Upper lobe of right lung (tissue), 1 donor: ENCODE results near the gene RIT2. TPM values are rescaled to one million over a fixed set of nuclear protein-coding genes. Genes with fewer than 3 reads are reported as not detected.

ENCODE experiments used
- ATAC-seq: fragments of 200-7000 bp; cut with Tn5 transposase; one replicate; pipeline ENCODE4 v1.9.1; 2020; ENCODE audit warnings: mild to moderate bottlenecking, moderate library complexity
- DNase-seq: peaks from one replicate; pipeline ENCODE4 v3.0.0-alpha.2; 2020
- H3K27ac ChIP-seq: fragments of 200-600 bp; one replicate; pipeline ENCODE4 v1.8.0; 2022
- H3K27me3 ChIP-seq: fragments of 200-600 bp; one replicate; pipeline ENCODE4 v1.8.0; 2022; ENCODE audit warnings: mild to moderate bottlenecking
- H3K36me3 ChIP-seq: fragments of 200-600 bp; one replicate; pipeline ENCODE4 v1.8.0; 2022
- H3K4me1 ChIP-seq: fragments of 200-600 bp; one replicate; pipeline ENCODE4 v1.8.0; 2022
- H3K4me3 ChIP-seq: fragments of 200-600 bp; one replicate; pipeline ENCODE4 v1.8.0; 2022; ENCODE audit warnings: mild to moderate bottlenecking
- H3K9me3 ChIP-seq: fragments of 200-600 bp; one replicate; pipeline ENCODE4 v1.8.0; 2022
- intact Hi-C: fragments of 100-400 bp; cut with DNase I; formaldehyde crosslinking; loops from one replicate; pipeline ENCODE4 v1.11.0; 2022
- total RNA-seq: library from RNA; stranded (reverse); fragmentation: NEBNext Ultra II Directional; extraction: Animal tissue kit (Norgen Biotek cat#: 25700); gene quantifications from one replicate; pipeline ENCODE4 v1.2.1, GENCODE V29; 2021
- TF ChIP-seq, protein P1 (sequence below): fragments of 200-600 bp; IDR thresholded peaks from one replicate; pipeline ENCODE4 v1.8.0; 2022; ENCODE audit warnings: antibody characterized with exemption
- donor health status: DM: no; HTN: yes; CAD: no; lungs with severe emphysema.

RIT2 gene
- total RNA-seq, 1 donor from 2014 or later = not detected

- ATAC-seq (no peak), DNase-seq (no peak)
- intact Hi-C loops = no loop called here
- TF ChIP-seq, protein P1, sequence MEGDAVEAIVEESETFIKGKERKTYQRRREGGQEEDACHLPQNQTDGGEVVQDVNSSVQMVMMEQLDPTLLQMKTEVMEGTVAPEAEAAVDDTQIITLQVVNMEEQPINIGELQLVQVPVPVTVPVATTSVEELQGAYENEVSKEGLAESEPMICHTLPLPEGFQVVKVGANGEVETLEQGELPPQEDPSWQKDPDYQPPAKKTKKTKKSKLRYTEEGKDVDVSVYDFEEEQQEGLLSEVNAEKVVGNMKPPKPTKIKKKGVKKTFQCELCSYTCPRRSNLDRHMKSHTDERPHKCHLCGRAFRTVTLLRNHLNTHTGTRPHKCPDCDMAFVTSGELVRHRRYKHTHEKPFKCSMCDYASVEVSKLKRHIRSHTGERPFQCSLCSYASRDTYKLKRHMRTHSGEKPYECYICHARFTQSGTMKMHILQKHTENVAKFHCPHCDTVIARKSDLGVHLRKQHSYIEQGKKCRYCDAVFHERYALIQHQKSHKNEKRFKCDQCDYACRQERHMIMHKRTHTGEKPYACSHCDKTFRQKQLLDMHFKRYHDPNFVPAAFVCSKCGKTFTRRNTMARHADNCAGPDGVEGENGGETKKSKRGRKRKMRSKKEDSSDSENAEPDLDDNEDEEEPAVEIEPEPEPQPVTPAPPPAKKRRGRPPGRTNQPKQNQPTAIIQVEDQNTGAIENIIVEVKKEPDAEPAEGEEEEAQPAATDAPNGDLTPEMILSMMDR = no peak
- H3K9me3 ChIP-seq = no peaks in the 10 kb centered on the region
- H3K36me3 ChIP-seq = no peaks in the 10 kb centered on the region
- H3K4me3 ChIP-seq = no peak overlapping the region
- H3K27ac ChIP-seq = no peak overlapping the region
- H3K4me1 ChIP-seq = no peaks in the 10 kb centered on the region
- H3K27me3 ChIP-seq = no peaks in the 10 kb centered on the region
Observed at GRCh38 chr18:43158381-43158780, 42.9 kb upstream of the RIT2 start.

GRCh38 chr18:43155842-43156241 lies 40.4 kb upstream of the RIT2 start:
- TF ChIP-seq, protein P1 = no peak
- Histone ChIP-seq H3K27me3 (no peaks in the 10 kb centered on the region), H3K27ac (no peak overlapping the region), H3K36me3 (no peaks in the 10 kb centered on the region), H3K9me3 (no peaks in the 10 kb centered on the region), H3K4me3 (no peak overlapping the region), H3K4me1 (no peaks in the 10 kb centered on the region)
- intact Hi-C loops = no loop called here
- DNase-seq (no peak), ATAC-seq (no peak)

DNA sequence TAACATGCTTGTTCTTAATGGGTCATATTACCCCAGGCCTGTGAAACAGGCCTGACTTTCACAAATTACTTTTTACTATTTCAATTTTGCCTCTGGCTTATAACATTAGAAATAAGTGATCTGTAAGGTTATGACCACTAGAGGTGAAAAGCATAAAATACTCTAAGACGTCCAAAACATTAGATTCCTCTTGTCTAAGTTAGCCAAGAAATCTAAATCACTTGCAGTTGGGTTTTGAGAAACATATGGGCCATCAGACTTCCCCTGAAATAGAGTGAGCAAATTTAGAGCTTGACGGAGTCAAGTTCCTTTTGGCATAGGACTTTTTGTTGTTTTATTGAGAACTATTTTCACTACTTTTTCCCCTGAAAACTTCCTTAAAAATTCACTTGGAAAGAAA lies 32.7 kb upstream of the RIT2 start:
- TF ChIP-seq, protein P1 = no peak
- no peaks in the 10 kb centered on the region for H3K36me3 ChIP-seq
- no peak overlapping the region for H3K27ac ChIP-seq
- no peak overlapping the region for H3K4me3 ChIP-seq
- H3K27me3 ChIP-seq = no peaks in the 10 kb centered on the region
- no peaks in the 10 kb centered on the region for H3K9me3 ChIP-seq
- no peaks in the 10 kb centered on the region for H3K4me1 ChIP-seq
- no peak for ATAC-seq
- intact Hi-C loops = no loop called here
- DNase-seq = no peak

- H3K36me3 ChIP-seq = no peaks in the 10 kb centered on the region
- no peak for DNase-seq
- H3K27ac ChIP-seq = no peak overlapping the region
- no peak for ATAC-seq
- no peaks in the 10 kb centered on the region for H3K4me1 ChIP-seq
- no peaks in the 10 kb centered on the region for H3K27me3 ChIP-seq
- no peaks in the 10 kb centered on the region for H3K9me3 ChIP-seq
- TF ChIP-seq, protein P1 = no peak
- intact Hi-C loops = no loop called here
- no peak overlapping the region for H3K4me3 ChIP-seq
Observed at GRCh38 chr18:43141208-43141607, 25.7 kb upstream of the RIT2 start.

DNA sequence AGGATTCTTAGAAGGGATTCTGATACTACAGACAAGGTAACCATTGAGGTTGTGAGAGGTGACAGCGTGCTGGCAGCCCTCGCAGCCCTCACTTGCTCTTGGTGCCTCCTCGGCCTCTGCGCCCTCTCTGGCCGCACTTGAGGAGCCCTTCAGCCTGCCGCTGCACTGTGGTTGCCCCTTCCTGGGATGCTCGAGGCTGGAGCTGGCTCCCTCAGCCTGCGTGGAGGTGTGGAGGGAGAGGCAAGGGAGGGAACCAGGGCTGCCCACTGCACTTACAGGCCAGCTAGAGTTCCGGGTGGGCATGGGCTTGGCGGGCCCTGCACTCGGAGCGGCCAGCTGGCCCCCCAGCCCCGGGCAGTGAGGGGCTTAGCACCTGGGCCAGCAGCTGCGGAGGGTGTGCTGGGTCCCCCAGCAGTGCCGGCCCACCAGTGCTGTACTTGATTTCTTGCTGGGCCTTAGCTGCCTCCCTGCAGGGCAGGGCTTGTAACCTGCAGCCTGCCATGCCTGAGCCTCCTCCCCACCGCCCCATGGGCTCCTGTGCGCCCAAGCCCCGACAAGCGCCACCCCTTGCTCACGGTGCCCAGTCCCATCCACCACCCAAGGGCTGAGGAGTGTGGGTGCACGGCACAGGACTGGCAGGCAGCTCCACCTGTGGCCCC lies 23.9 kb upstream of the RIT2 start:
- ATAC-seq (no peak), DNase-seq (peak; percentile 51)
- intact Hi-C loops = no loop called here
- Histone ChIP-seq H3K27me3 (no peaks in the 10 kb centered on the region), H3K4me3 (no peak overlapping the region), H3K36me3 (no peaks in the 10 kb centered on the region), H3K27ac (no peak overlapping the region), H3K4me1 (no peaks in the 10 kb centered on the region), H3K9me3 (no peaks in the 10 kb centered on the region)
- TF ChIP-seq, protein P1 = no peak

DNA sequence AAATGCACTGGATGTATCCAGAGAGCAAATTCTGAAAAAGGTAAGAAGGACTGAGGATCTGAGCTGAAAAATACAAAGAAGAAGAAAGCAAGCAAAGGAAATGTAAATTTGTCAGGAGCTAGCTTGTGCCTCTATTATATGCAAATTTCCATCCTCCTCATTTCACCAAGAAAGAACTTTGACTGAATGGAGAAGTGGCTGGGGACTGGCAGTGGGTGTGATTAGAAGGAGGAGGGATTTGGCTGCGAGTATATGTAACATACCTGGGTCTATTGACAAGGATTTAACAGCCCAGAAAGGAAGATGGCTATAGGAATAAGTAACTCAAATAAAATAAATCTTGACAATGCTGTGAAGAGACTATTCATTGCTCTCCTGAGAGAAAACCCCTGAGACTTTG lies 19.4 kb upstream of the RIT2 start:
- DNase-seq (no peak), ATAC-seq (no peak)
- H3K9me3 ChIP-seq = no peaks in the 10 kb centered on the region
- H3K4me1 ChIP-seq = no peaks in the 10 kb centered on the region
- H3K4me3 ChIP-seq = no peak overlapping the region
- TF ChIP-seq, protein P1 = no peak
- intact Hi-C loops = no loop called here
- no peaks in the 10 kb centered on the region for H3K27me3 ChIP-seq
- no peak overlapping the region for H3K27ac ChIP-seq
- H3K36me3 ChIP-seq = no peaks in the 10 kb centered on the region
